GM21423 (cell line): ENCODE data around the gene DACT3.
A peak's percentile ranks its signal among the peaks of the same experiment; 100 is the strongest.
"Not testable (repeated sequence)": the region's sequence is repeated elsewhere in the genome, so short reads cannot be mapped to it uniquely, and the experiment has no call there.

ENCODE experiments used
- ATAC-seq: cut with Tn5 transposase; IDR thresholded peaks from one replicate; pipeline ENCODE4 v1.9.1; 2021; ENCODE audit warnings: mild to moderate bottlenecking, moderate library complexity; ENCODE audit not compliant: unreplicated experiment

Gene DACT3

GRCh38 chr19:46635920-46636761, 24.8 kb downstream of the DACT3 start, which contains the start of gene GNG8:
Gene GNG8, minus strand, starts transcription at chr19:46636202. Its CDS starts 1,520 bp downstream, at chr19:46634682.
- no peak for ATAC-seq

DNA sequence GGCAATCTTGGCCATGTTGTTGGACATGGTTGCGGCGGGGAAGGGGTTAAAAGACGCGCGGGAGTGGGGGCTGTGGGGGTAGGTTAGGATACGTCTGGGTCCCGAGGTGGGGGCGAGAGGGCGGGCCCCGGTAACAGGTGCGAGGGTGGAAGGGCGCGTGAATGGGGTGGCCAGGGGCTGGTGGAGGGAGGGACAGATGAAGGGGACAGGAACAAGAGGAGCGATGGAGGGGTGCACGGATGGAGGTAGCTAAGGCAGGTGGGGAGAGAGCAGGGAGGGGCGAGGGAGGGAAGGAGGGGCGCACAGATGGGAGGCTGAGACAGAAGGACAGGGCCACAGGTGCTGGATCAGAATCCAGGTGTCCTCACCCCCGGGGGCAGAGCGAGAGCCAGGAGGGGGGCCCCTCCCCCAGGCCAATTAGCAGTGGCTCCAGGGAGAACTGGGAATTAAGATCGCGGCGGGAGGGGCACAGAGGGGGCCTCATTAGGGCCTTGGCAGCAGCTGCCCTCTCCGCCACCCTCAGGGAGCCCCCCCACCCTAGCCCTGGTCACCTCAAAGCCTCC, 26.2 kb downstream of the DACT3 start:
- ATAC-seq = no peak

DNA sequence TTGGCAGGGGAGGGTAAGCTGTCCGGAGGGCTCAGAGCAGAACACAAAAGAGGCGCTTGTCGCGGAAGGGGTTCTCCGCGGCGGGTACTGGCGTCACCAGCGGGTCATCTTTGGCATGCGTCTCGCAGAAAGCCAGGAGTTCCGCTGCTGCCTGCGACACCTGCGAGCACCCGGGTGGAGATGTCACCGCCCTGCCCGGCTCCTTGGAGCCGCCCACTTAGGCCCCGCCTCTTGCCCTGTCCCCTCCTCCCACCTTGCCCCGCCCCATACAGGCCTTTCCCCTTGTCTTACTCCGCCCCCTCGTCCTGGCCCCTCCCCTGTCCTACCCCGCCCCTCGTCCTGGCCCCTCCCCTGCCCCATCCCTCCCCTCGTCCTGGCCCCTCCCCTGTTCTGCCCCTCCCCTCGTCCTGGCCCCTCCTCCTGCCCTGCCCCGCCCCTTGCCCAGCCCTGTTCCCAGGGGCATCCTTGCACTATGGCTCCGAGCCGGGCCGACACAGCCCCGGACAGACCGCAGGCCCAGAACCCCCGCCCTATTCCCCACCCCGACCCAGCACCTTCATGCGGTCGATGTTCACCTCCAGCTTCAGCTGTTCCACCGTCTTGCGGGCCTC, 26.8 kb downstream of the DACT3 start:
- peak; percentile 57 for ATAC-seq

DNA sequence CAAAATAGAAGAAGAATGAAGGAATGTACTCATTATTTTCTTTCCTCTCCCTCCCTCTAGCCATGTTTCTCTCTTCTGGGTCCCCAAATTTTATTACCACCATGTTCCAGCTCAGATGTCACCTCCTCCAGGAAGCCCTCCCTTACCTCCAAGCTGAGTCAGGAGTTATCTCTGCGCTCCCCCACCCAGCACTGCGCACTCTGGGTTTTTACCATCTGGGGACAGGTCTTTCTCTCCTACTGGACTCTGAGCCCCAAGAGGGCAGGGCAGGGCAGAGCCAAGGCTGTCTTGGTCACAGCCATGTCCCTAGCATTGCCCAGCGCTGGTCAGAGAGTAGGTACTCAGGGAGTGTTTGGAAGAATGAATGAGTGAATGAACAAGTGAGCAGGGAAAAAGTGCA, 27.9 kb downstream of the DACT3 start:
- ATAC-seq = no peak

DNA sequence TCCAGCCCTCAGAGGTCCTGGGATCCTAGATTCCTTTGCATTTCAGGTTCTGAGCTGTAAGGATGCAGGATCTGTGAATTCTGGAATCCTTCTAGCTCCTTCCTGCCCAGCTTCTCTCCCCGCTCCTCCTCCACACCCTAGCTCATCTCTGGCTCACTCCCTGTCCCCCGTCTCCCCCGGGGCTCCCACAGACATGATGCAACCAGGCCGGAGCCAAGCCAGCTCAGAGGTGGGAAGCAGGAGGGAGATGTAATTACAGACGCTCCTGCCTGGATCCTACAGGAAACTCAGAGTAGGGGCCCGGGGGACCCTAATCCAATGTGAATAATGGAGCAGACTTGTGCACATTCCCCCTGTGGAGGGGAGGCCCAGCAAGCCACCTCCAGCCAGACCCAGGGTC, 29.5 kb downstream of the DACT3 start:
- ATAC-seq = no peak

GRCh38 chr19:46630586-46631205, 30.3 kb downstream of the DACT3 start:
- no peak for ATAC-seq

GRCh38 chr19:46629546-46630025, 31.4 kb downstream of the DACT3 start:
- no peak for ATAC-seq

DNA sequence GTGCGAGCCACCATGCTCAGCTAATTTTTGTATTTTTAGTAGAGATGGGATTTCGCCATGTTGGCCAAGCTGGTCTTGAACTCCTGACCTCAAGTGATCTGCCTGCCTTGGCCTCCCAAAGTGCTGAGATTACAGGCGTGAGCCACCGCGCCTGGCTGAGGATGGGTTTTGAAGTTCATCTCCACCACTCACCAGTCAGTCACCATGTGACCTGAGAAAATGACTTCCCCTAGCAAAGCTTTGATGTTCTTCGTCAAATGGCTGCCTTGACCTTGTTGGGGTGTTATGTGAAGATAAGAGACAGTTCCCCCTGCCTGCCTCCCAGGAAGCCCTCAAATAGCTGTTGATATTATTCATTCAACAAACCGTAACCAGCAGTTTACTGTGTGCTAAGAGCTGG, 32.0 kb downstream of the DACT3 start:
- not testable (repeated sequence) for ATAC-seq

GRCh38 chr19:46626446-46626845, 34.5 kb downstream of the DACT3 start:
- no peak for ATAC-seq

GRCh38 chr19:46625731-46626130, 35.3 kb downstream of the DACT3 start:
- no peak for ATAC-seq

DNA sequence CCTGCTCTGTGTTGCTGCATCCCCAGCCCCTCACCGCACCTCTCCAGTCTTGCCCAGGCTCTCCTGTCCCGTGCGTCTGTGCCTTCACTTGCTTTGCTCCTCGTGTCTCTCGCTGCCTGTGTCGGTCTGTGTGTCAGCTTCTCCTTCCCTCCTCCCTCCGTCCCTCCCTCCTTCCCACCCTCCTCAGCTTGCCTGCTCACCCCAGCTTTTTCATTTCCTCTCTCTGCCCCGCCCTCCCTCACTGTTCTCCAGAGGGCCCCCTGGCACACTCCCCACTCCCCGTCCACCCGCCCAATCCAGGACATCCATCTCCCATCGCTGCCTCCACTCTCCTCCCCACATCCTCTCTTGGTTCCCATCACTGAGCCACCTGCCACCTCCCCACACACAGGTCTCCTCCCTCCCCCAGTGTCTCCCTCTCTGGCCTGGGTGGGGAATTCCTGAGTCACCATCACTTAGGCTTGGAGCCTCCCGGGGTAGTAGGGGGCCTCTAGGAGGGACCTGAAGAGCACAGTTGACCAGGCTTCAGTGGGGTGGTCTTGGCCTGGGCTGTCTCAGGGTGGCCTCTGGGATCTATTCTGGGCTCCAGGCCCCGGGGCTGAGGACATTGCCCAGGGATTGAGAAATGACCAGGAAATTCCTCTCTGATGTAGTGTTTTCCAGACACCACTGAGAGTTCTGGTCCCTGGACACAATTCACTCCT, 35.9 kb downstream of the DACT3 start, which contains the start of gene PTGIR:
Gene PTGIR (minus strand): TSS at position 132 of the 704 bp plus-strand sequence. CDS start 864 bp downstream, outside the sequence.
- ATAC-seq = no peak

GRCh38 chr19:46623915-46624502, 37.0 kb downstream of the DACT3 start:
- ATAC-seq = no peak

GRCh38 chr19:46622118-46622446, 38.9 kb downstream of the DACT3 start:
- ATAC-seq = no peak

GRCh38 chr19:46621191-46622117, 39.5 kb downstream of the DACT3 start:
- no peak for ATAC-seq

GRCh38 chr19:46620716-46621115, 40.3 kb downstream of the DACT3 start:
- no peak for ATAC-seq

- ATAC-seq = no peak
These were observed 40.7 kb downstream of the DACT3 start for GRCh38 chr19:46620267-46620666.

DNA sequence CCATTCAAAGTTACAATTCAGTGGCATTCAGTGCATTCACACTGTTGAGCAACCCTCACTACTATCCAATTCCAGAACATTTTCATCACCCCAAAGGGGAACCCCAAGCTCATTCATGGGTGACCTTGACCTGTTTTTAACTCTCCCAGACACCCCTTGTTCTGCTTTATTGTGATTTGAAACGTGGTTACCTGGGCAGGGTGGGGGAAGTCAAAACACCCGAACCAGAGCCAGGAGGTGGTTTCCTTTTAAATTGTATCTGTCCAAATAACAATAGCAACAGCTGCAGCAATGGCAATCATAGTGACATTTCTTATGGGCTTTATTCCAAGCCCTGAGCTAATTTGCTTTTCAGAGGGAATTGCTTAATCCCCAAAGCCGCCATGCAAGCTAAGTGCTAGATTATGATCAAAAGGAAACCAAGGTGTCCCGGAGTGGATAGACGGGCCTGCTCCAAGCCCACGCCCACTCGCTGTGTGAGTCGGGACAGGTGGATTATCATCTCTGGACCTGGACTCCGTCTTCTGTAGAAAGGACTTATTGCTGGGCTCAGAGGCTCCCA, 42.2 kb downstream of the DACT3 start:
- no peak for ATAC-seq

GRCh38 chr19:46617601-46618000, 43.4 kb downstream of the DACT3 start:
- no peak for ATAC-seq
